Thyroid gland (tissue), 4 donors: ENCODE results near the gene AIG1. TPM values are rescaled to one million over a fixed set of nuclear protein-coding genes. Genes with fewer than 3 reads are reported as not detected.
"Not testable (repeated sequence)": the region's sequence is repeated elsewhere in the genome, so short reads cannot be mapped to it uniquely, and the experiment has no call there.

Source experiments
- DNase-seq, 2 donors: peaks; one replicate each; pipeline ENCODE4 v3.0.0-alpha.2; 2019
- H3K27ac ChIP-seq, 3 donors: fragments of 200-600 bp; sonication (generic); 1 replicate in 2 of 3; 2 replicates in 1 of 3; pipeline ENCODE4 v1.5.1; 2016 to 2019; ENCODE audit warnings: mild to moderate bottlenecking in 1 of 3, moderate library complexity in 1 of 3
- H3K27me3 ChIP-seq: fragments of 200-600 bp; sonication (generic); one replicate; pipeline ENCODE4 v1.5.1; 2019
- H3K36me3 ChIP-seq, 2 donors: fragments of 200-600 bp; sonication (generic); one replicate each; pipeline ENCODE4 v1.5.1; 2016 to 2019
- H3K4me1 ChIP-seq, 2 donors: fragments of 200-600 bp; sonication (generic); one replicate each; pipeline ENCODE4 v1.5.1; 2017 to 2019
- H3K4me3 ChIP-seq, 3 donors: fragments of 200-600 bp; sonication (generic); replicated peaks in 1 of 3; 1 replicate in 2 of 3; 2 replicates in 1 of 3; pipeline ENCODE4 v1.5.1; 2016; ENCODE audit warnings: mild to moderate bottlenecking in 1 of 3
- H3K9me3 ChIP-seq: fragments of 200-600 bp; sonication (generic); one replicate; pipeline ENCODE4 v1.5.1; 2017
- CTCF ChIP-seq, 6 experiments: fragments of 200-600 bp in 3 of 6; fragments of 450-650 bp in 3 of 6; sonication (generic) in 3 of 6; IDR thresholded peaks; one replicate each; pipeline ENCODE4 v1.5.1; 2016 to 2019; ENCODE audit warnings: antibody characterized with exemption in 6 of 6, mild to moderate bottlenecking in 2 of 6, inconsistent platforms in 1 of 6, moderate library complexity in 1 of 6
- POLR2A ChIP-seq, 2 donors: fragments of 450-650 bp; IDR thresholded peaks; one replicate each; pipeline ENCODE4 v1.6.1; 2017; ENCODE audit warnings: antibody characterized with exemption in 2 of 2, mild to moderate bottlenecking in 2 of 2, moderate library complexity in 1 of 2
- WGBS, 2 donors: methylation state at CpG; one replicate each; pipeline ENCODE4 v1.1.5; 2017; 5-methylcytosine and 5-hydroxymethylcytosine counted together
- intact Hi-C: fragments of 100-400 bp; cut with DNase I; formaldehyde crosslinking; loops from one replicate; pipeline ENCODE4 v1.15.1; 2023
- total RNA-seq, 4 donors: library from RNA; depleted of rRNA; stranded (reverse); fragments of >200 nt; gene quantifications; one replicate each; pipeline ENCODE4 v1.2.3, GENCODE V29; 2016

The AIG1 gene
- total RNA-seq, 4 donors from 2014 or later: 57.8 to 101 (median 77.0) TPM

GRCh38 chr6:143034689-143035334, 25.9 kb upstream of the AIG1 start:
- Histone ChIP-seq H3K9me3 (no peaks in the 10 kb centered on the region), H3K27ac (no peak overlapping the region), H3K27me3 (no peaks in the 10 kb centered on the region), H3K4me3 (no peak overlapping the region), H3K4me1 (no peaks in the 10 kb centered on the region), H3K36me3 (no peaks in the 10 kb centered on the region)
- intact Hi-C loops: no loop called here
- TF ChIP-seq POLR2A (IDR thresholded peaks at IDR 0.05) (no peak), CTCF (IDR thresholded peaks at IDR 0.05) (no peak)
- 72 to 100% methylated on average over 5 to 6 of the region's 9 CpGs for WGBS, 2 donors
- no peak for DNase-seq

GRCh38 chr6:143037470-143037869, 23.2 kb upstream of the AIG1 start:
- no peaks in the 10 kb centered on the region for H3K9me3 ChIP-seq
- no peak overlapping the region for H3K27ac ChIP-seq
- TF ChIP-seq POLR2A (IDR thresholded peaks at IDR 0.05) (no peak), CTCF (IDR thresholded peaks at IDR 0.05) (no peak)
- H3K4me1 ChIP-seq: no peaks in the 10 kb centered on the region
- WGBS, 2 donors: 55 to 61% methylated on average over 2 of the region's 2 CpGs
- intact Hi-C loops: no loop called here
- no peaks in the 10 kb centered on the region for H3K27me3 ChIP-seq
- DNase-seq: no peak
- no peaks in the 10 kb centered on the region for H3K36me3 ChIP-seq
- no peak overlapping the region for H3K4me3 ChIP-seq

GRCh38 chr6:143038833-143039232, 21.9 kb upstream of the AIG1 start:
- Histone ChIP-seq H3K27me3 (no peaks in the 10 kb centered on the region), H3K9me3 (no peaks in the 10 kb centered on the region), H3K27ac (no peak overlapping the region), H3K36me3 (no peaks in the 10 kb centered on the region), H3K4me1 (no peaks in the 10 kb centered on the region), H3K4me3 (no peak overlapping the region)
- TF ChIP-seq POLR2A (IDR thresholded peaks at IDR 0.05): no peak
- intact Hi-C loops: no loop called here
- DNase-seq: no peak

GRCh38 chr6:143039548-143039947, 21.1 kb upstream of the AIG1 start:
- WGBS, 2 donors: 86 to 94% methylated on average over 4 of the region's 4 CpGs

GRCh38 chr6:143040018-143040417, 20.7 kb upstream of the AIG1 start:
- no peak overlapping the region for H3K4me3 ChIP-seq
- no peak for DNase-seq
- 87 to 89% methylated on average over 2 of the region's 2 CpGs for WGBS, 2 donors
- H3K36me3 ChIP-seq: no peaks in the 10 kb centered on the region
- no peaks in the 10 kb centered on the region for H3K4me1 ChIP-seq
- no peaks in the 10 kb centered on the region for H3K27me3 ChIP-seq
- no peak overlapping the region for H3K27ac ChIP-seq
- H3K9me3 ChIP-seq: no peaks in the 10 kb centered on the region
- no peak for TF ChIP-seq POLR2A (IDR thresholded peaks at IDR 0.05)
- TF ChIP-seq CTCF (IDR thresholded peaks at IDR 0.05): no peak
- intact Hi-C loops: no loop called here

More at GRCh38 chr6:143039548-143039947, 21.1 kb upstream of the AIG1 start:
- TF ChIP-seq CTCF (IDR thresholded peaks at IDR 0.05): no peak
- TF ChIP-seq POLR2A (IDR thresholded peaks at IDR 0.05): no peak
- no peaks in the 10 kb centered on the region for H3K27me3 ChIP-seq
- no peak for DNase-seq
- no peak overlapping the region for H3K27ac ChIP-seq
- no peaks in the 10 kb centered on the region for H3K36me3 ChIP-seq
- no peak overlapping the region for H3K4me3 ChIP-seq
- no peaks in the 10 kb centered on the region for H3K9me3 ChIP-seq
- intact Hi-C loops: no loop called here
- no peaks in the 10 kb centered on the region for H3K4me1 ChIP-seq

- WGBS, 2 donors: 92 to 94% methylated on average over 4 of the region's 4 CpGs
- not testable (repeated sequence) for H3K27ac ChIP-seq
These were observed 16.3 kb upstream of the AIG1 start for GRCh38 chr6:143044345-143044744.

More at GRCh38 chr6:143044345-143044744, 16.3 kb upstream of the AIG1 start:
- H3K4me1 ChIP-seq, intact Hi-C loops, H3K36me3 ChIP-seq, H3K4me3 ChIP-seq, H3K27me3 ChIP-seq, H3K9me3 ChIP-seq, DNase-seq: not testable (repeated sequence)
